DMS53 treated with DMSO at 0.1 percent for 48 hours (cell line): ENCODE measurements around the gene SLC25A1.
"Not testable (repeated sequence)": the region's sequence is repeated elsewhere in the genome, so short reads cannot be mapped to it uniquely, and the experiment has no call there.

ENCODE experiments used
- DNase-seq: peaks from one replicate; lab custom pipeline; 2025; ENCODE audit not compliant: unreplicated experiment; lab: John Stamatoyannopoulos, UW

The SLC25A1 gene

DNA sequence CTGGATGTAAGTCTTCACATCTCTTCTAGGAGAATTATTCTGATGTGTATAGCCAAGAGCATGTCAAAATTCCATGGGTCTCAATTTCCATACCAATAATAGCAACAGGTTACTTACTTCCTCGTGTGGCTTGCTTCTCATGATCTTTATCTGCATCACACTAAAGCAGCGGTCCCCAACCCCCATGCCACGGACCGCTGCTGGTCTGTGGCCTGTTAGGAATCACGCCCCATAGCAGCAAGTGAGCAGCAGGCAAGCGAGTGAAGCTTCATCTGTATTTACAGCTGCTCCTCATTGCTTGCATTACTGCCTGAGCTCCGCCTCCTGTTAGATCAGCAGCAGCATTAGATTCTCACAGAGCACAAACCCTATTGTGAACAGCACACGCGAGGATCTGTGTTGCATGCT lies 28.9 kb upstream of the SLC25A1 start:
- no peak for DNase-seq

GRCh38 chr22:19206287-19206686 lies 27.8 kb upstream of the SLC25A1 start:
- no peak for DNase-seq

DNA sequence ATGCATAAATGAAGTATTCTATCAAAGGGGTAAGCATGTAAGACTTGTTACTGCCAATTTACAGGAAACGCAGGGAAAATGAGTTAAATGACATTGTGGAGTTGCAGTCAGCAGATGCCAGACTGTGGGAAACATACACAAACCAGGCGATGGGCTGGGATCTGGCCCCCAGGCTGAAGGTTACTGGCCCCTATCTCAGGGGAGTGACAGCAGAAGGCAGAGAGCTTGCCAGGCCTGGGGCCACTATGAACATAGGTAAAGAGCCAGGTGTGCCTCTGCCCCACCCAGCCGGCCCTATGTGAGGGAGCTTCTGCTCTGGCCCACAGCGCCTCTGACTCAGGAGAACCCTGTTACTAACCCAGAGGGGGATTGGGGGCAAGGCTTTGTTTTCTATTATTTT lies 26.1 kb upstream of the SLC25A1 start:
- no peak for DNase-seq

GRCh38 chr22:19203834-19204233 lies 25.3 kb upstream of the SLC25A1 start:
- no peak for DNase-seq

DNA sequence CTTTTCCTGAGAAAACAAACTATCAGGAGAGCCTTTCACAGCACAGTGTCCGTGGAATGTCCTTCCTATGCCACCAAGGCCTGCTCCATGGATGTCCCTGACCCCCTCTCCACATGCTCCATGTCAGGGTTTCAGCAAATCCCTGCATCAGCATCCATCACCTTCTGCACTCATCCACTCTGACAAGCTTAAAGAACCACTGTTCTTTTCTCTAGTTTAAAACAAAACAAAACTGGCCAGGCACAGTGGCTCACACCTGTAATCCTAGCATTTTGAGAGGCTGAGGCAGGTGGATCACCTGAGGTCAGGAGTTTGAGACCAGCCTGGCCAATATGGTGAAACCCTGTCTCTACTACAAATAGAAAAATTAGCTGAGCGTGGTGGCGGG lies 24.3 kb upstream of the SLC25A1 start:
- DNase-seq: not testable (repeated sequence)

DNA sequence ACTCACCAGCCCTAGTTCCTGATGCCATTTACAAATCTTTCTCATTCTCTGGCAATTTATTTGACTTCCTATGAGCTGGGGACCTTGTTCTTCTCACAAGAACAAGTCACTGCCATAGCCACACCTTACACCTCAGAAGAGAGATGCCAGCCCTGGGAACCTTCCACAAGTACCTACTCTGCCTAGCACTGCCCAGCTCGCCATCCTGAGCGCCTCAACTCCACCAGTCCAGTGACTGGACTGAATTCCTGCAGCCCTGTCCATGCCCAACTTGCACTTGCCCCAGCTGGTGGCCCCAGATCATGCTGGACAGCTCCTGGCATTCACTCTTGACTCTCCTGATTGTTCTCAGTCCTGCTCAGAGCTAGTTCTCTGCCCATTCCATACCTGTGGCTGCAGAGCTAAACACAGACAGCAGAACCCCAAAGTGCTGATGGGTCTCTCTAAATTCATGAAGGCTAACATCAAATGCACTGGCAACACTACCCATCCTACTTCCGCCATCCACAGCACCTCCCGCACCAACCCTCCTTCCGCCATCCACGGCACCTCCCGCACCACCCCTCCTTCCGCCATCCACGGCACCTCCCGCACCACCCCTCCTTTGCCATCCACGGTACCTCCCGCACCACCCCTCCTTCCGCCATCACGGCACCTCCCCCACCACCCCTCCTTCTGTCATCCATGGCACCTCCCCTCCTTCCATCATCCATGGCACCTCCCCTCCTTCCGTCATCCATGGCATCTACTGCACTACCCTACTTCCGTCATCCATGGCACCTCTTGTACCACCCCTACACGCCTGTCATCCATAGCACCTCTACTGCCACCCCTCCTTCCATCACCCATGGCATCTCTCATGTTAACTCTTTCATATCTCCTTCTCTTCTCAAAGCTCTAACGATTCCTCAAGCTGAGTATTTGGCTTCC lies 23.6 kb upstream of the SLC25A1 start:
- DNase-seq: no peak

GRCh38 chr22:19201130-19201868 lies 22.8 kb upstream of the SLC25A1 start:
- DNase-seq: no peak

- no peak for DNase-seq
Observed at GRCh38 chr22:19199479-19199878, 20.9 kb upstream of the SLC25A1 start.

GRCh38 chr22:19197997-19198865 lies 19.7 kb upstream of the SLC25A1 start:
- DNase-seq: no peak

GRCh38 chr22:19196841-19197612 lies 18.5 kb upstream of the SLC25A1 start:
- no peak for DNase-seq

DNA sequence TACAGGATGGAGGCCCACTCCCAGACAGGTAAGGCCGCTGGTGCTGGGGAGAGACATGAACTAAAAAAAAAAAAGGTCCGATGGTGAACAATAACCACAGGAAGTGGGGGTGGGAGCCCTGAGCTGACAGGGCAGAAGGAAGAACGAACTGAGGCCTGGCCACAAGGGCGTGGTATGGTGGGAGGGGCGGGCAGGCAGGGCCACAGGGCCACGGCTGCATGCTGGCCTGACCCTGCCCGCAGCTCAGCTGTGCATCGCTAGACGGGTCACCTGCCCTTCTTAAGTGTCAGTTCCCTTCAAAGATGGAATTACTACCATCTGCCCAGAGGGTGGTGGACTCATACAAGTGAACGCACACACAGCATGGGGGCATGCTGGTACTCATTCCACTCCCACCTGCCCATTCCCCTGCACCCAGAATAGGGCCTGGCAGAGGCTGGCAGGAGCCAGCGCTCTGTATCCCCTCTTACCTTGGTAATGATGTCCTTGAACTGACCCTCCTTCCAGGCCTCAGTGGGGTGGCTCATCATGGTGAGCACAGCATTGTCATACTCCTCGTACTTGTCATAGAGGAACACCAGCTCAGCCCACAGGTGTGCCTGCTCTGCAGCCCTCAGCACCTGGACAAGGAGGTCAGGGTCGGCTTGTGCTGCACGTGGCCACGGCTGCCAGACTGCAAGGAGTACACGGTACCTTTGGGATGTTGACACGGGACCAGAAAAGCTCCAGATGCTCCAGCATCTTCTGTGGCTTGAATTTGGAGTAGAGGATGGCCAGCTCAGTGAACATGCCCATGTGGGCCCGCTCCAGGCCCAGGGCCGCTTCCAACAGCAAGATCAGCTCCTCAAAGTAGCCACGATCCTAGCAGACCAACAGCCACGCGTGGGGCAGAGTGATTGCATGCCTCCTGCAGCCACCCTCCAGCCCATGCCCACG lies 17.5 kb upstream of the SLC25A1 start:
- no peak for DNase-seq

DNA sequence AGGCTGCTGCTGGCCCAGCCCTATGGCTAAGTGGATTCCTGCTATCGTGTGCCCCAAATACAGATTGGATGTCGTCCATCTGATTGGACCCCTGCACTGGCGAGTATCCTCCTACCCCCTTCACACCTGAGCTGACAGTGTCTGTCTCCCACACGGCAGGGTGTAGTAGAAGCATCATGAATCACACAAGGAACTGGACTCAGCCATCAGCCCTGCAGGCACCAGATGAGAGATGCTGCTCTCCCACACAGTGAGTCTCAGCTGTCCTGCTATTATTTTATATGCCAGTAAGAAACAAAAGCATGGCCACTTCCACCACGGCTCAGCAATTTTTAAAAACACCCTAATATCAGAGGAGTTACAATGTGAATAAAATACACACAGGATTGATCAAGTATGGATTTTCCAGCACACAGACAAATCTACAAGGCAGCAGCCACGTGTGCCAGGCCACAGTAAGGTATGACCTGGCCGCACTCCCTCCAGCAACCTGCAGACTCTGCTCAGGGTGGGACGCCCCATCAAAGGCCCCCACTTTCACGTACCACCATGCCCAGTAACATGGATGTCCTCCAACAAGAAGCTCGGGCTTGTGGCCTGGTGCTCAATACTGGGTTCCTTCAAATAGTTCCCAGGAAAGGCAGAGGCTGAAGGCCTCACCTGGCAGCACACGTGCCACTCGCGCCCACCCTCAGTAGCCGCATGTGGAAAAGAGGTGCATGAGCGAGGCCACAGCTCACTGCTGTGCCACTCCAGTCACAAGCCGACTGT lies 16.4 kb upstream of the SLC25A1 start:
- no peak for DNase-seq

DNA sequence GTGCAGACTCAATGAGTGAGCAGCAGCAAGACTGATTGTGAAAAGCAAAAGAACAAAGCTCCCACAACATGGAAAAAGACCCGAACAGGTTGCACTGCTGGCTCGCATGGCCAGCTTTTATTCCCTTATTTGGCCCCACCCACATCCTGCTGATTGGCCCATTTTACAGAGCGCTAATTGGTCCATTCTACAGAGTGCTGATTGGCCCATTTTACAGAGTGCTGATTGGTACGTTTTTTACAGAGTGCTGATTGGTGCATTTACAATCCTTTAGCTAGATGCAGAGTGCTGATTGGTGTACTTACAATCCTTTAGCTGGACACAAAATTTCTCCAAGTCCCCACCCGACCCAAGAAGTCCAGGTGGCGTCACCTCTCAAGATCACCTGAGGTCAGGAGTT lies 15.3 kb upstream of the SLC25A1 start:
- DNase-seq: no peak

DNA sequence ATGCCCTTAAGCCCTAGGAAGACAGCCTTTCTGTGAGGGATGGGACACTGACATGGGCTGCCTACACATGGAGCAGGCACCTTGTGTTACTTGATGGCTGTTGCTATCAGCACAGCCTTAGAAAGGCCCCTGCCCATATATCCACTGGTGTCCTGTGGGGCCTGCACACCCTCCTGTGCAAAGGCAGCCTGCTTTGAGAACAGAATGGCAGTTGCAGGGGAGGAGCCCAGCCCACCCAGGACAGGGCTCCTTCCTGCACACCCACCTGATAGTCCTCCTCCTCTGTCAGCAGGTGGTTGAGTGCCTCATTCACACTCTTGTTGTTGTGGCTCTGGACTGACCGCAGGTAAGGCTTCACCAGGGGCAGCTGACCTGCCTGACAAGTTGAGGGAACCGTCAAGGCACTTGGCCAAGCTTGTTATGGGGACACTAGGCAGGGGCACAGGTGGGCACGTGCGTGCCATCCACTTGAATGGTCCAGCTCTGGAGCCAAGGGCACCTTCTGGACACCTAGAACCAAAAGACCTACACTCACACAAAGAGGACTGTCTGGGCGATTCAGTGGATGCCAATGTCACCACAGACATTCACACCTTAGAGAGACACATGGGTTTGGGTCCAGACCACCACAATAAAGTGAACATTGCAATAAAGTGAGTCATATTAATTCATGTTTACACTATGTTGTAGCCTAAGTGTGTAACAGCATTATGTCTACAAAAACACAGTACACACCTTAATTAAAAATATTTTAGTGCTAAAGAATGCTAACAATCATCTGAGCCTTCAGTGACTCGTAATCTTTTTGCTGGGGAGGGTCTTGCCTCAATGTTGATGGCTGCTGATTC lies 9.4 kb upstream of the SLC25A1 start:
- DNase-seq: no peak

DNA sequence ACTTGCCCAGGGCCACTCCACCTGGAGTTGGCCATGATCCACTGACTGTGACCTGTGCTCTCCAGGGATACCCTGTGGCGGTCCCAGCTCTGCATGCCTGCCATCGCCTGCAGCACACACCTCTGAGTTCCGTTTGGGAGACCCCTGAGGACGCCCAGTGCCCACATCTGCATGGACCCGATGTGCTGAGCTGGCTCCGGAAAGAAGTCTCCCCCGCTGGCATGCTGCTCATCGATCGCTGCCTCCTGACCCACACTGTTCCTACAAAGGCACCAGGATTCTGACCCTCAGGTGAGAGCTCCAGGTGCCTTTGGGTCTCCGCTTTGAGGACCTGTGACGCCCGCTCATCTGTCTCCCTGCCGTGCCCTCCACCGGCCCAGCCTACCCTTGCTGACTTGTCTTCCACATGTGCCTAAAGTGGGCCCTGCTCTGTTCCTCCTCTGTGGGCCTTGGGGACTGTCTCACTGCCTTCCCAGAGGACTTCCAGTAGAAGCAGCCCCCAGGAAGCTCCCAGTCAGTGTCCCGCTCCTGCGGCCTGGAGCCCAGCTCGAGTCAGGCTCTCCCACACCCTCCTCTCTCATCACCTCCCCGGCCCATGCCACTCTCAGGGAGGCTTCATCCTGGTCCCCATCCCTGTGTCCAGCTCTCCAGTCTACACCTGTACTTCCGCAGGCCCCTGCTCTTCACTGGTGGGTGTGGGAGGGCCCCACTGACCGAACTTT lies 5.9 kb upstream of the SLC25A1 start:
- no peak for DNase-seq

GRCh38 chr22:19183216-19183615 lies 4.7 kb upstream of the SLC25A1 start:
- no peak for DNase-seq

GRCh38 chr22:19182472-19183157 lies 4.1 kb upstream of the SLC25A1 start:
- no peak for DNase-seq
